Kidney (tissue), 14 donors: ENCODE results near the gene PSME4. TPM values are rescaled to one million over a fixed set of nuclear protein-coding genes. Genes with fewer than 3 reads are reported as not detected.

Experiments
- DNase-seq, 5 donors: peaks; one replicate each; pipeline ENCODE4 v3.0.0-alpha.2; 2013 to 2020
- FAIRE-seq: peaks from 2 replicates; lab custom pipeline; 2012; peaks lifted over from hg19 to GRCh38; lab: Jason Lieb, UNC
- H3K27ac ChIP-seq, 2 donors: one replicate each; pipeline ENCODE4 v1.7.0; 2013; ENCODE audit warnings: low read depth in 2 of 2, low read length in 2 of 2, inconsistent platforms in 1 of 2
- H3K27me3 ChIP-seq: one replicate; pipeline ENCODE4 v1.7.1; 2013; ENCODE audit warnings: low read length, inconsistent platforms; ENCODE audit not compliant: control insufficient read depth, insufficient read depth
- H3K36me3 ChIP-seq, 3 donors: one replicate each; pipeline versions ENCODE4 v1.7.0 to v1.7.1; 2013; ENCODE audit warnings: low read length in 3 of 3, control low read depth in 1 of 3, inconsistent platforms in 1 of 3; ENCODE audit not compliant: insufficient read depth in 3 of 3, control insufficient read depth in 2 of 3
- H3K4me1 ChIP-seq, 3 donors: one replicate each; pipeline versions ENCODE4 v1.7.0 to v1.7.1; 2013; ENCODE audit warnings: low read length in 3 of 3, inconsistent platforms in 1 of 3, low read depth in 1 of 3; ENCODE audit not compliant: control insufficient read depth in 2 of 3, insufficient read depth in 2 of 3
- H3K4me3 ChIP-seq, 3 donors: one replicate each; pipeline versions ENCODE4 v1.7.0 to v1.8.1; 2013; ENCODE audit warnings: low read length in 3 of 3, control low read depth in 1 of 3, inconsistent platforms in 1 of 3
- H3K9ac ChIP-seq, 3 donors: one replicate each; pipeline versions ENCODE4 v1.7.0 to v1.7.1; 2013; ENCODE audit warnings: low read length in 3 of 3, control low read depth in 1 of 3, inconsistent platforms in 1 of 3
- H3K9me3 ChIP-seq, 3 donors: one replicate each; pipeline versions ENCODE4 v1.7.0 to v1.7.1; 2013; ENCODE audit warnings: low read length in 3 of 3, control low read depth in 1 of 3, inconsistent platforms in 1 of 3; ENCODE audit not compliant: control insufficient read depth in 2 of 3, insufficient read depth in 1 of 3
- CTCF ChIP-seq: IDR thresholded peaks from 3 replicates; pipeline ENCODE4 v1.5.1; 2012; ENCODE audit warnings: mild to moderate bottlenecking, moderate library complexity, borderline replicate concordance; ENCODE audit not compliant: insufficient read depth; ENCODE audit errors: extremely low read depth
- intact Hi-C: fragments of 100-400 bp; cut with DNase I; formaldehyde crosslinking; loops from one replicate; pipeline ENCODE4 v1.11.1; 2022
- polyA plus RNA-seq: library from polyadenylated mRNA; stranded (reverse); fragments of 350-450 nt; fragmentation: Illumina TruSeq; extraction: RNeasy Lipid Tissue Mini Kit (QIAGEN cat#74804); gene quantifications from one replicate; pipeline ENCODE4 v1.2.3, GENCODE V29; 2014; ENCODE audit warnings: low read depth, low replicate concordance; ENCODE audit not compliant: insufficient read depth
- total RNA-seq: library from RNA; stranded (reverse); fragmentation: NEBNext Ultra II Directional; extraction: Animal tissue kit (Norgen Biotek cat#: 25700); gene quantifications from one replicate; pipeline ENCODE4 v1.2.1, GENCODE V29; 2021
- donor health status: control.
- donor health status: control.
- donor health status: control.
- donor health status: control.
- donor health status: control.
- donor health status: DM: yes; HTN: yes; CAD: no.
- donor health status: Normal renal cell carcinoma (clear cell type).

The PSME4 gene
- total and polyA plus RNA-seq, 2 donors from 2014 or later: 23.4 to 41.7 TPM

GRCh38 chr2:53886406-53887280 lies 84.2 kb downstream of the PSME4 start:
- no peak for DNase-seq
- no peak overlapping the region for H3K9ac ChIP-seq
- H3K9me3 ChIP-seq: no peaks in the 10 kb centered on the region
- FAIRE-seq: no peak
- no peak overlapping the region for H3K27ac ChIP-seq
- no peak overlapping the region for H3K4me3 ChIP-seq
- no peaks in the 10 kb centered on the region for H3K4me1 ChIP-seq
- intact Hi-C loops: no loop called here
- peaks cover 17 to 66% (median 32%) of the 10 kb centered on the region in 3 donors for H3K36me3 ChIP-seq
- no peak for TF ChIP-seq CTCF
- no peaks in the 10 kb centered on the region for H3K27me3 ChIP-seq

DNA sequence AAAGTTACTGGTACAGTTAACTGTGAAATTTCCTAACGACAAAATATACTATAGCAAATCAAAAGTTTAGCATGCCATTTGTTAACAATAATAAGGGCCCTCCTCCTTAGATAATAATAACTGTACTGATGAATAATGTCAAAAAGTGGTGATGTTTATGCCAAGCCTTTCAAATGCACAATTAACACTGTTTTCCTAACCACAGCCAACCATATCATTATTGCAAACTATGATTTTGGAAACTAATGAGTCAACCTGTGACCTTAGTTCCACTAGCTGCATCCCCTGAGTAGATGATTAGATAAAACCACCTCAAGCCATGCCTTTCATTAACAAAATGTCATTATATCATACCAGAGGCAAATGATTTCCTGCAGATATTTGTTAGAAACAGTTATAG lies 85.9 kb downstream of the PSME4 start:
- Histone ChIP-seq H3K4me1 (no peaks in the 10 kb centered on the region), H3K4me3 (no peak overlapping the region), H3K27me3 (no peaks in the 10 kb centered on the region), H3K27ac (no peak overlapping the region), H3K9ac (no peak overlapping the region), H3K36me3 (peaks cover 14 to 53% (median 31%) of the 10 kb centered on the region in 3 donors), H3K9me3 (no peaks in the 10 kb centered on the region)
- DNase-seq (no peak), FAIRE-seq (no peak)
- intact Hi-C loops: no loop called here
- no peak for TF ChIP-seq CTCF

- no peak for TF ChIP-seq CTCF
- Histone ChIP-seq H3K27me3 (no peaks in the 10 kb centered on the region), H3K9ac (no peak overlapping the region), H3K4me3 (no peak overlapping the region), H3K4me1 (no peaks in the 10 kb centered on the region), H3K27ac (no peak overlapping the region), H3K36me3 (peaks cover 9 to 37% (median 25%) of the 10 kb centered on the region in 3 donors), H3K9me3 (no peaks in the 10 kb centered on the region)
- no peak for DNase-seq
- FAIRE-seq: no peak
- intact Hi-C loops: no loop called here
These were observed 88.8 kb downstream of the PSME4 start for GRCh38 chr2:53881986-53882385.
